Hepatocyte (in vitro differentiated cells): ENCODE results near the gene NUP214. TPM values are rescaled to one million over a fixed set of nuclear protein-coding genes. Genes with fewer than 3 reads are reported as not detected.

Experiments
- DNase-seq: peaks from one replicate; pipeline ENCODE4 v3.0.0-alpha.2; 2016; ENCODE audit warnings: low spot score
- H2AFZ ChIP-seq: fragments of 200-600 bp; sonication (generic); 2 replicates; pipeline ENCODE4 v1.6.0; 2016; ENCODE audit warnings: antibody characterized with exemption, mild to moderate bottlenecking
- H3K27ac ChIP-seq: fragments of 200-600 bp; sonication (generic); 2 replicates; pipeline ENCODE4 v1.5.1; 2016; ENCODE audit warnings: mild to moderate bottlenecking
- H3K27me3 ChIP-seq: fragments of 200-600 bp; sonication (generic); 2 replicates; pipeline ENCODE4 v1.6.1; 2016
- H3K36me3 ChIP-seq: fragments of 200-600 bp; sonication (generic); replicated peaks from 2 replicates; pipeline ENCODE4 v1.5.1; 2016; ENCODE audit warnings: low read depth; ENCODE audit not compliant: insufficient read depth
- H3K4me1 ChIP-seq: fragments of 200-600 bp; sonication (generic); 2 replicates; pipeline ENCODE4 v1.5.1; 2016; ENCODE audit warnings: mild to moderate bottlenecking, moderate library complexity; ENCODE audit not compliant: insufficient read depth
- H3K4me2 ChIP-seq: fragments of 200-600 bp; sonication (generic); 2 replicates; pipeline ENCODE4 v1.6.0; 2016
- H3K4me3 ChIP-seq: fragments of 200-600 bp; sonication (generic); 2 replicates; pipeline ENCODE4 v1.5.1; 2016; ENCODE audit warnings: mild to moderate bottlenecking
- H3K79me2 ChIP-seq: fragments of 200-600 bp; sonication (generic); 2 replicates; pipeline ENCODE4 v1.6.0; 2017; ENCODE audit warnings: mild to moderate bottlenecking
- H3K9me2 ChIP-seq: fragments of 200-600 bp; sonication (generic); replicated peaks from 2 replicates; pipeline ENCODE4 v1.6.0; 2017; ENCODE audit warnings: mild to moderate bottlenecking; ENCODE audit not compliant: insufficient read depth
- H3K9me3 ChIP-seq: fragments of 200-600 bp; sonication (generic); 2 replicates; pipeline ENCODE4 v1.5.1; 2016; ENCODE audit warnings: low read depth, mild to moderate bottlenecking
- H4K20me1 ChIP-seq: fragments of 200-600 bp; sonication (generic); 2 replicates; pipeline ENCODE4 v1.6.0; 2016; ENCODE audit warnings: mild to moderate bottlenecking; ENCODE audit not compliant: insufficient read depth, poor library complexity, severe bottlenecking
- EZH2 ChIP-seq: fragments of 200-600 bp; sonication (generic); IDR thresholded peaks from 2 replicates; pipeline ENCODE4 v1.6.1; 2016; ENCODE audit warnings: antibody characterized with exemption, mild to moderate bottlenecking, borderline replicate concordance
- EZH2phosphoT487 ChIP-seq: fragments of 200-600 bp; sonication (generic); IDR thresholded peaks from one replicate; pipeline ENCODE4 v1.6.1; 2018; ENCODE audit warnings: antibody characterized with exemption, mild to moderate bottlenecking, low read depth, moderate library complexity; ENCODE audit not compliant: unreplicated experiment, severe bottlenecking
- WGBS: methylation state at CpG from one replicate; pipeline ENCODE4 v1.1.6; 2016; ENCODE audit warnings: low lambda C conversion rate; ENCODE audit errors: missing lambda C conversion rate; 5-methylcytosine and 5-hydroxymethylcytosine counted together
- polyA plus RNA-seq: library from polyadenylated mRNA; unstranded; fragments of >200 nt; fragmentation: Nextera tagmentation; extraction: Ambion mirVana; gene quantifications from 2 replicates; pipeline ENCODE4 v1.2.1, GENCODE V29; 2016
- total RNA-seq: library from RNA; depleted of rRNA; stranded (reverse); fragments of >200 nt; gene quantifications from 2 replicates; pipeline ENCODE4 v1.2.3, GENCODE V29; 2014
- TF ChIP-seq, protein P1 (sequence below): fragments of 200-600 bp; sonication (generic); IDR thresholded peaks from 2 replicates; pipeline ENCODE4 v1.5.1; 2016; ENCODE audit warnings: antibody characterized with exemption, mild to moderate bottlenecking; ENCODE audit not compliant: poor library complexity

NUP214 gene
- total and polyA plus RNA-seq, 2 experiments from 2014 or later: 13.7 to 18.1 TPM

DNA sequence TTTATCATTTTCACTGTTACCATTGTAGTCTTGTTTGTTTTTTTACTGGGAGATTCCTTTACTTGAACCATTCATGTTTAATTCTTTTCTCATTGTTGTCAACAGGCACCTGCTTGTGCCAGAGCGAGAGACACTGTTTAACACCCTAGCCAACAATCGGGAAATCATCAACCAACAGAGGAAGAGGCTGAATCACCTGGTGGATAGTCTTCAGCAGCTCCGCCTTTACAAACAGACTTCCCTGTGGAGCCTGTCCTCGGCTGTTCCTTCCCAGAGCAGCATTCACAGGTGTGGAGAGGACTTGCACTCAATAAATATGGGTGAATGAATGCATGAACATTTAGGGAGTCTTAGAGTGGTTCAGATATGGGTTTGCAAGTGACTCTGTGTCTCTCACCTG lies 37.5 kb downstream of the NUP214 start:
- Histone ChIP-seq H4K20me1 (no peaks in the 10 kb centered on the region), H3K4me2 (no peak overlapping the region), H3K4me1 (no peaks in the 10 kb centered on the region), H2AFZ (no peak overlapping the region), H3K27ac (no peak overlapping the region), H3K36me3 (no peaks in the 10 kb centered on the region), H3K27me3 (no peaks in the 10 kb centered on the region), H3K4me3 (no peak overlapping the region), H3K79me2 (no peaks in the 10 kb centered on the region), H3K9me3 (no peaks in the 10 kb centered on the region), H3K9me2 (no peaks in the 10 kb centered on the region)
- no peak for DNase-seq
- TF ChIP-seq EZH2phosphoT487 (no peak), EZH2 (no peak)
- TF ChIP-seq, protein P1, sequence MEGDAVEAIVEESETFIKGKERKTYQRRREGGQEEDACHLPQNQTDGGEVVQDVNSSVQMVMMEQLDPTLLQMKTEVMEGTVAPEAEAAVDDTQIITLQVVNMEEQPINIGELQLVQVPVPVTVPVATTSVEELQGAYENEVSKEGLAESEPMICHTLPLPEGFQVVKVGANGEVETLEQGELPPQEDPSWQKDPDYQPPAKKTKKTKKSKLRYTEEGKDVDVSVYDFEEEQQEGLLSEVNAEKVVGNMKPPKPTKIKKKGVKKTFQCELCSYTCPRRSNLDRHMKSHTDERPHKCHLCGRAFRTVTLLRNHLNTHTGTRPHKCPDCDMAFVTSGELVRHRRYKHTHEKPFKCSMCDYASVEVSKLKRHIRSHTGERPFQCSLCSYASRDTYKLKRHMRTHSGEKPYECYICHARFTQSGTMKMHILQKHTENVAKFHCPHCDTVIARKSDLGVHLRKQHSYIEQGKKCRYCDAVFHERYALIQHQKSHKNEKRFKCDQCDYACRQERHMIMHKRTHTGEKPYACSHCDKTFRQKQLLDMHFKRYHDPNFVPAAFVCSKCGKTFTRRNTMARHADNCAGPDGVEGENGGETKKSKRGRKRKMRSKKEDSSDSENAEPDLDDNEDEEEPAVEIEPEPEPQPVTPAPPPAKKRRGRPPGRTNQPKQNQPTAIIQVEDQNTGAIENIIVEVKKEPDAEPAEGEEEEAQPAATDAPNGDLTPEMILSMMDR: no peak
- WGBS: 86% methylated on average over 4 of the region's 4 CpGs

DNA sequence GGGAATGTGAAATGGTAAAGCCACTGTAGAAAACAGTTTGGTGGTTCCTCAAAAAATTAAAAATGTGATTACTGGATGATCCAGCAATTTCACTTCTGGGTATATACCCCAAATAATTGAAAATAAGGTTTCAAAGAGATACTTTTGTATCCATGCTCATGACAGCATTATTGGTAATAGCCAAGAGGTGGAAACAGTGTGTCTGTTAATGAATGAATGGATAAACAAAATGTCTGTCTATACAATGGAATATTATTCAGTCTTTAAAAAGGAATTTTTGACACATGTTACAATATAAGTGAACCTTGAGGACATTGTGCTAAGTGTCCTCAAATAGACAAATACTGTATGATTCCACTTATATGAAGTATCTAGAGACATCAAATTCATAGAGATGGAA lies 40.1 kb downstream of the NUP214 start:
- TF ChIP-seq EZH2phosphoT487: no peak
- TF ChIP-seq, protein P1: no peak
- no peak for TF ChIP-seq EZH2
- Histone ChIP-seq H3K27ac (no peak overlapping the region), H4K20me1 (no peaks in the 10 kb centered on the region), H3K4me2 (no peak overlapping the region), H3K9me2 (no peaks in the 10 kb centered on the region), H3K79me2 (peaks cover 3% of the 10 kb centered on the region), H3K27me3 (no peaks in the 10 kb centered on the region), H3K9me3 (no peaks in the 10 kb centered on the region), H3K4me3 (no peak overlapping the region), H3K4me1 (no peaks in the 10 kb centered on the region), H3K36me3 (no peaks in the 10 kb centered on the region), H2AFZ (no peak overlapping the region)
- no peak for DNase-seq

GRCh38 chr9:131167146-131167692 lies 41.8 kb downstream of the NUP214 start:
- Histone ChIP-seq H3K4me1 (no peaks in the 10 kb centered on the region), H3K9me3 (no peaks in the 10 kb centered on the region), H3K79me2 (peaks cover 9% of the 10 kb centered on the region), H4K20me1 (no peaks in the 10 kb centered on the region), H3K36me3 (no peaks in the 10 kb centered on the region), H3K4me3 (no peak overlapping the region), H3K9me2 (no peaks in the 10 kb centered on the region), H3K4me2 (no peak overlapping the region), H3K27me3 (no peaks in the 10 kb centered on the region), H2AFZ (no peak overlapping the region), H3K27ac (no peak overlapping the region)
- TF ChIP-seq EZH2phosphoT487: no peak
- TF ChIP-seq EZH2: no peak
- TF ChIP-seq, protein P1: no peak
- DNase-seq: peak; percentile 20
- WGBS: 83% methylated on average over 6 of the region's 6 CpGs

- Histone ChIP-seq H3K27ac (no peak overlapping the region), H4K20me1 (no peaks in the 10 kb centered on the region), H3K79me2 (peaks cover 11% of the 10 kb centered on the region), H3K4me2 (no peak overlapping the region), H3K27me3 (no peaks in the 10 kb centered on the region), H3K4me3 (no peak overlapping the region), H3K4me1 (no peaks in the 10 kb centered on the region), H3K9me2 (no peaks in the 10 kb centered on the region), H3K9me3 (no peaks in the 10 kb centered on the region), H3K36me3 (no peaks in the 10 kb centered on the region), H2AFZ (no peak overlapping the region)
- TF ChIP-seq, protein P1: no peak
- TF ChIP-seq EZH2phosphoT487 (no peak), EZH2 (no peak)
- WGBS: 94% methylated on average over 4 of the region's 4 CpGs
- DNase-seq: no peak
Measured at GRCh38 chr9:131167936-131168335, 42.5 kb downstream of the NUP214 start.
